ENCODE data around the gene MEF2C. TPM values are rescaled to one million over a fixed set of nuclear protein-coding genes. Genes with fewer than 3 reads are reported as not detected.

Gene MEF2C
- total RNA-seq, 1 donor from 2014 or later, result 0.26 TPM

DNA sequence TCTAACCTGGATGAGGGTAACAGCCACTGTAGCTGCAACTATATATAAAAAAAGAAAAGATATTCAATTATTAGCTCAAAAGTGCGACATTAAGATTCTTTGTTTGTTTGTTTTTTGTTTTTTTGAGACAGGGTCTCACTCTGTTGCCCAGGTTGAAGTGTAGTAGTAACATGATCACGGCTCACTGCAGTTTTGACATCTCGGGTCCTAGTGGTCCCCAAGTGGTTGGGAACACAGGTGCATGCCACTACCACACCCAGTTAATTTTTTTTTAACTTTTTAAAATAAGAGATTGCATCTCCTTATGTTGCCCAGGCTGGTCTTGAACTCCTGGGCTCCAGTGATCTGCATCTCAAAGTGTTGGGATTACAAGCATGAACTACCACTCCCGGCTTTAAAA lies 61.8 kb downstream of the MEF2C start:
- H3K36me3 ChIP-seq, result no peaks in the 10 kb centered on the region
- TF ChIP-seq, protein P1, sequence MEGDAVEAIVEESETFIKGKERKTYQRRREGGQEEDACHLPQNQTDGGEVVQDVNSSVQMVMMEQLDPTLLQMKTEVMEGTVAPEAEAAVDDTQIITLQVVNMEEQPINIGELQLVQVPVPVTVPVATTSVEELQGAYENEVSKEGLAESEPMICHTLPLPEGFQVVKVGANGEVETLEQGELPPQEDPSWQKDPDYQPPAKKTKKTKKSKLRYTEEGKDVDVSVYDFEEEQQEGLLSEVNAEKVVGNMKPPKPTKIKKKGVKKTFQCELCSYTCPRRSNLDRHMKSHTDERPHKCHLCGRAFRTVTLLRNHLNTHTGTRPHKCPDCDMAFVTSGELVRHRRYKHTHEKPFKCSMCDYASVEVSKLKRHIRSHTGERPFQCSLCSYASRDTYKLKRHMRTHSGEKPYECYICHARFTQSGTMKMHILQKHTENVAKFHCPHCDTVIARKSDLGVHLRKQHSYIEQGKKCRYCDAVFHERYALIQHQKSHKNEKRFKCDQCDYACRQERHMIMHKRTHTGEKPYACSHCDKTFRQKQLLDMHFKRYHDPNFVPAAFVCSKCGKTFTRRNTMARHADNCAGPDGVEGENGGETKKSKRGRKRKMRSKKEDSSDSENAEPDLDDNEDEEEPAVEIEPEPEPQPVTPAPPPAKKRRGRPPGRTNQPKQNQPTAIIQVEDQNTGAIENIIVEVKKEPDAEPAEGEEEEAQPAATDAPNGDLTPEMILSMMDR (IDR thresholded peaks at IDR 0.05), result no peak
- no peak for TF ChIP-seq EZH2 (IDR thresholded peaks at IDR 0.05)
- H3K4me3 Mint-ChIP-seq, result no peak overlapping the region
- DNase-seq (ENCODE audit: low spot score), result no peak
- H3K4me3 ChIP-seq, result no peak overlapping the region
- no peak overlapping the region for H3K27ac ChIP-seq
- H3K4me1 ChIP-seq, result no peaks in the 10 kb centered on the region
- peaks cover 8% of the 10 kb centered on the region for H3K4me1 Mint-ChIP-seq
- H3K36me3 Mint-ChIP-seq, result no peaks in the 10 kb centered on the region
- no peaks in the 10 kb centered on the region for H4K20me1 ChIP-seq (ENCODE audit: low read depth)
- H3K9me3 Mint-ChIP-seq, result no peaks in the 10 kb centered on the region
- H3K4me2 ChIP-seq, result no peak overlapping the region
- H3K9me3 ChIP-seq (ENCODE audit: low read depth), result no peaks in the 10 kb centered on the region
- no peak overlapping the region for H3K9ac ChIP-seq
- no peak overlapping the region for H3K27ac Mint-ChIP-seq
- no peaks in the 10 kb centered on the region for H3K27me3 Mint-ChIP-seq (ENCODE audit: insufficient read depth, low read depth)
- H2AFZ ChIP-seq (replicated peaks), result no peak overlapping the region
- H3K79me2 ChIP-seq (ENCODE audit: low read depth), result no peaks in the 10 kb centered on the region
- H3K27me3 ChIP-seq, result no peaks in the 10 kb centered on the region
- no peaks in the 10 kb centered on the region for H3F3A ChIP-seq (ENCODE audit: low read depth)

DNA sequence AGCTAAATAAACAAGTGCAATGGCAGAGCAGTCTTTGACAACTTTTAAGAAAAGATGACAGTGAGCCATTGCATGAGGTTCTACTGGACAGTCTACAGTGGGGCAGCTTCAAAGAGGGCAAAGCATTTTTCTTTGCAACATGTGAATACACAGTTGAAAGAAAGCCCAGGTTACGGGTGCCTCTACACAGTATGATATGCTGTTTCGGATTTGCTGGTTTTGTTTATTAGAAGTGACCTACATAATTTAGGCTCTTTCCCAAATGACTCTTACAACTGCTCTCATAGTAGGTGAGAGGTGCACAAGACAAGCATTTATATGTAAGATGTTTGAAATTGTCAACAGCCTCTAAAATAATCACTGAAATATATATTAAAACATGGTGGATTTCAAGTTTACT lies 62.4 kb downstream of the MEF2C start:
- H3K4me3 ChIP-seq, result no peak overlapping the region
- H3K36me3 ChIP-seq, result no peaks in the 10 kb centered on the region
- H3K27ac ChIP-seq, result no peak overlapping the region
- H3K9ac ChIP-seq, result no peak overlapping the region
- Mint-ChIP-seq H3K27ac (no peak overlapping the region), H3K4me1 (peaks cover 9% of the 10 kb centered on the region), H3K27me3 (ENCODE audit: insufficient read depth, low read depth) (no peaks in the 10 kb centered on the region), H3K4me3 (no peak overlapping the region), H3K9me3 (no peaks in the 10 kb centered on the region), H3K36me3 (no peaks in the 10 kb centered on the region)
- no peaks in the 10 kb centered on the region for H3K9me3 ChIP-seq (ENCODE audit: low read depth)
- DNase-seq (ENCODE audit: low spot score), result no peak
- TF ChIP-seq EZH2 (IDR thresholded peaks at IDR 0.05), result no peak
- H3F3A ChIP-seq (ENCODE audit: low read depth), result no peaks in the 10 kb centered on the region
- no peaks in the 10 kb centered on the region for H3K79me2 ChIP-seq (ENCODE audit: low read depth)
- H3K27me3 ChIP-seq, result no peaks in the 10 kb centered on the region
- H4K20me1 ChIP-seq (ENCODE audit: low read depth), result no peaks in the 10 kb centered on the region
- H3K4me2 ChIP-seq, result no peak overlapping the region
- H3K4me1 ChIP-seq, result peaks cover 1% of the 10 kb centered on the region
- no peak overlapping the region for H2AFZ ChIP-seq (replicated peaks)

DNA sequence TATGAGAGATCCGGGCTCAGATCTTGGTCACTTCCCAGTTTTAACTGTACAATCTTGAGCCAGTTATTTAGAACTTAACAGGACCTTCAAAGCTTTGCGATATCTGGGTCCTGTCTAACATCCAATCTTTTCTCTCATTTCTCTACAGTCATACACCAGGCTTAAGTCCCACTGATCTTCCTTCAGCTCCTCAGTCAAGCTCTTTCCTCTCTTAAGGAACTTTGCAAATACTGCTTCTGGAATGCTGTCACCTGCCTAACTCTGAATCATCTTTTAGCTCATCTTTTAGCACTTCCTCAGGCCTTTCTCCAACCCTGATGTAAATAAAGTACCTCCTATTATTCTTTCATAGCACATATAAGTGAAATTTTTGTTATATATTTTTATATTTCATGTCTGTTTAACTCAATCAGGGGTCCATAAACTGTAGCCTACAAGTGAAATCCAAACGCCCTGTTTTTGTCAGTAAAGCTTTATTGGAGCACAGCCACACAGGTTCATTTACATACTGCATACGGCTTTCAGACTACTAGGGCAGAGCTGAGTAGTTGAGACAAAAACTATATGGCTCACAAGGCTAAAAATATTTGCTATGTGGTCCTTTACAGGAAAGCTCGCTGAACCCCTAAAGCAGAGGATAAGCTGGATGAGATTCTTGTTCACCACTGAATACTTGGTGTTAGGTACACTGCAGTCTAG lies 63.5 kb downstream of the MEF2C start:
- no peaks in the 10 kb centered on the region for H4K20me1 ChIP-seq (ENCODE audit: low read depth)
- Mint-ChIP-seq H3K36me3 (no peaks in the 10 kb centered on the region), H3K27ac (peak overlapping the region; percentile 20), H3K9me3 (no peaks in the 10 kb centered on the region), H3K27me3 (ENCODE audit: insufficient read depth, low read depth) (no peaks in the 10 kb centered on the region), H3K4me1 (peaks cover 15% of the 10 kb centered on the region), H3K4me3 (no peak overlapping the region)
- H3K9ac ChIP-seq, result no peak overlapping the region
- H3K27me3 ChIP-seq, result no peaks in the 10 kb centered on the region
- no peak overlapping the region for H3K27ac ChIP-seq
- H3K4me1 ChIP-seq, result peaks cover 13% of the 10 kb centered on the region
- H3F3A ChIP-seq (ENCODE audit: low read depth), result no peaks in the 10 kb centered on the region
- TF ChIP-seq EZH2phosphoT487 (IDR thresholded peaks at IDR 0.05) (no peak), EZH2 (IDR thresholded peaks at IDR 0.05) (no peak)
- TF ChIP-seq, protein P1 (IDR thresholded peaks at IDR 0.05), result no peak
- no peak overlapping the region for H3K4me2 ChIP-seq
- no peaks in the 10 kb centered on the region for H3K9me3 ChIP-seq (ENCODE audit: low read depth)
- no peak overlapping the region for H2AFZ ChIP-seq (replicated peaks)
- DNase-seq (ENCODE audit: low spot score), result no peak
- no peaks in the 10 kb centered on the region for H3K36me3 ChIP-seq
- no peaks in the 10 kb centered on the region for H3K79me2 ChIP-seq (ENCODE audit: low read depth)
- no peak overlapping the region for H3K4me3 ChIP-seq

DNA sequence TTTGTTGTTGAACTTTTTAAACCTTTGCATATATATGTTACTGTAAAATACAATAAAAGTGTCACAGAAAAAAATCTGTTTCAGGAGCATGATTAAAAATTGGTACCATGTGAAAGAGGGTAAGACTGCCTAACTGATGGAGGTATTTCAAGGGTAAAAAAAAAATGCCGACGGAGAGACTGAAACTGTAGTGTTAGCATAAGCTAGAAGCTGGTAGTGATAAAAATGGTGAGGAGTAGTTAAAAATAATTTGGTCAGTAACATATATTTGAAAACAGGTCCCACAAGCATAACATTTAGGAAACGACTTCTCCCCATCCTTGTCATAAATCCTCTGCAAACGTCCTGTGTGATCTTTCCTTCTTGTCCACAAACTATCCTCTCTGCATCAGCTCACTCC lies 64.7 kb downstream of the MEF2C start:
- DNase-seq (ENCODE audit: low spot score), result no peak
- Histone ChIP-seq H3K9ac (no peak overlapping the region), H3K27ac (no peak overlapping the region), H2AFZ (replicated peaks) (no peak overlapping the region), H3F3A (ENCODE audit: low read depth) (no peaks in the 10 kb centered on the region), H3K9me3 (ENCODE audit: low read depth) (no peaks in the 10 kb centered on the region), H3K4me3 (no peak overlapping the region), H3K27me3 (no peaks in the 10 kb centered on the region), H4K20me1 (ENCODE audit: low read depth) (no peaks in the 10 kb centered on the region), H3K4me2 (no peak overlapping the region), H3K4me1 (peaks cover 23% of the 10 kb centered on the region), H3K36me3 (no peaks in the 10 kb centered on the region), H3K79me2 (ENCODE audit: low read depth) (no peaks in the 10 kb centered on the region)
- Mint-ChIP-seq H3K4me1 (peaks cover 23% of the 10 kb centered on the region), H3K27ac (no peak overlapping the region), H3K36me3 (no peaks in the 10 kb centered on the region), H3K4me3 (no peak overlapping the region), H3K27me3 (ENCODE audit: insufficient read depth, low read depth) (no peaks in the 10 kb centered on the region), H3K9me3 (no peaks in the 10 kb centered on the region)
- TF ChIP-seq, protein P1 (IDR thresholded peaks at IDR 0.05), result no peak
- no peak for TF ChIP-seq EZH2 (IDR thresholded peaks at IDR 0.05)
- no peak for TF ChIP-seq EZH2phosphoT487 (IDR thresholded peaks at IDR 0.05)
